Spleen (tissue), 11 donors: ENCODE data around the gene TWF2. TPM values are rescaled to one million over a fixed set of nuclear protein-coding genes. Genes with fewer than 3 reads are reported as not detected.

ENCODE experiments used
- DNase-seq: peaks from one replicate; pipeline ENCODE4 v3.0.0-alpha.2; 2020
- H3K27ac ChIP-seq, 8 donors: fragments of 200-600 bp; sonication (generic) in 7 of 8; 1 replicate in 4 of 8; 2 replicates in 4 of 8; pipeline versions ENCODE4 v1.5.0 to v1.8.0; 2016 to 2021; ENCODE audit warnings: inconsistent platforms in 4 of 8, mild to moderate bottlenecking in 4 of 8, moderate library complexity in 1 of 8
- H3K27me3 ChIP-seq, 7 donors: fragments of 200-600 bp; sonication (generic) in 6 of 7; replicated peaks in 1 of 7; 1 replicate in 4 of 7; 2 replicates in 3 of 7; pipeline versions ENCODE4 v1.5.0 to v1.8.0; 2016 to 2021; ENCODE audit warnings: inconsistent platforms in 3 of 7, mild to moderate bottlenecking in 1 of 7
- H3K36me3 ChIP-seq, 6 donors: fragments of 200-600 bp; sonication (generic) in 5 of 6; 1 replicate in 4 of 6; 2 replicates in 2 of 6; pipeline versions ENCODE4 v1.5.0 to v1.8.0; 2016 to 2021; ENCODE audit warnings: inconsistent platforms in 2 of 6
- H3K4me1 ChIP-seq, 6 donors: fragments of 200-600 bp; sonication (generic) in 5 of 6; 1 replicate in 3 of 6; 2 replicates in 3 of 6; pipeline versions ENCODE4 v1.5.0 to v1.8.0; 2016 to 2021; ENCODE audit warnings: inconsistent platforms in 3 of 6
- H3K4me3 ChIP-seq, 8 donors: fragments of 200-600 bp; sonication (generic) in 7 of 8; 1 replicate in 4 of 8; 2 replicates in 4 of 8; pipeline versions ENCODE4 v1.5.0 to v1.8.0; 2016 to 2021; ENCODE audit warnings: inconsistent platforms in 4 of 8, mild to moderate bottlenecking in 4 of 8, moderate library complexity in 2 of 8
- H3K9me3 ChIP-seq, 8 donors: fragments of 200-600 bp; sonication (generic) in 7 of 8; 1 replicate in 4 of 8; 2 replicates in 4 of 8; pipeline versions ENCODE4 v1.5.0 to v1.8.0; 2016 to 2021; ENCODE audit warnings: inconsistent platforms in 4 of 8
- CTCF ChIP-seq, 11 experiments: fragments of 200-600 bp in 7 of 11; fragments of 450-650 bp in 4 of 11; sonication (generic) in 4 of 11; IDR thresholded peaks in 8 of 11; conservative IDR thresholded peaks in 3 of 11; 1 replicate in 7 of 11; 2 replicates in 4 of 11; pipeline versions ENCODE4 v1.4.0 to v1.8.0; 2016 to 2021; ENCODE audit warnings: antibody characterized with exemption in 11 of 11, inconsistent platforms in 4 of 11, mild to moderate bottlenecking in 1 of 11
- POLR2A ChIP-seq, 3 donors: fragments of 450-650 bp; IDR thresholded peaks; one replicate each; pipeline ENCODE4 v1.5.1; 2017; ENCODE audit warnings: antibody characterized with exemption in 3 of 3, mild to moderate bottlenecking in 1 of 3
- POLR2AphosphoS5 ChIP-seq, 3 donors: sonication (generic); formaldehyde crosslinking; IDR thresholded peaks; one replicate each; pipeline ENCODE4 v1.5.1; 2017; ENCODE audit warnings: antibody characterized with exemption in 3 of 3
- WGBS, 5 donors: extraction: QIAGEN DNeasy Blood & Tissue Kit in 3 of 5; methylation state at CpG; one replicate each; pipeline versions ENCODE4 v1.1.5 to v1.1.7; 2013 to 2018; 5-methylcytosine and 5-hydroxymethylcytosine counted together
- intact Hi-C: fragments of 100-400 bp; cut with DNase I; formaldehyde crosslinking; loops from one replicate; pipeline ENCODE4 v1.15.0; 2023; ENCODE audit warnings: low total_unique reads
- polyA plus RNA-seq, 3 donors: library from polyadenylated mRNA; stranded (reverse); fragments of 200-250 nt; gene quantifications; one replicate each; pipeline ENCODE4 v1.2.1, GENCODE V29; 2013
- total RNA-seq, 7 donors: library from RNA; depleted of rRNA in 3 of 7; stranded (reverse); fragments of >200 nt in 3 of 7; fragmentation: NEBNext Ultra II Directional in 4 of 7; extraction: Animal tissue kit (Norgen Biotek cat#: 25700) in 4 of 7; gene quantifications; one replicate each; pipeline versions ENCODE4 v1.1.0 to v1.2.1, GENCODE V29; 2016 to 2021
- donor health status: healthy with polysubstance abuse.
- donor health status: DM: no; HTN: no; CAD: no; lungs with moderate emphysema.
- donor health status: DM: no; HTN: no; CAD: no.
- donor health status: Bipolar disorder and iron deficiency.
- donor health status: healthy.
- donor health status: DM: no; HTN: no; CAD: no.
- donor health status: DM: yes; HTN: yes; CAD: no.

Gene TWF2
- total and polyA plus RNA-seq, 10 donors: 47.3 to 109 (median 68.0) TPM

- Histone ChIP-seq H3K27me3 (no peaks in the 10 kb centered on the region), H3K4me1 (peaks cover 46 to 97% (median 88%) of the 10 kb centered on the region in 6 donors), H3K9me3 (no peaks in the 10 kb centered on the region), H3K27ac (peak overlapping the region in 4 of 8 donors; percentile 5 to 67 (median 34)), H3K4me3 (no peak overlapping the region), H3K36me3 (peaks cover 0 to 54% (median 1%) of the 10 kb centered on the region in 6 donors)
- 31 to 38% (median 34%) methylated on average over 8 to 9 of the region's 9 CpGs for WGBS, 5 donors
- DNase-seq: peak; percentile 96
- intact Hi-C loops: no loop called here
- TF ChIP-seq POLR2AphosphoS5 (IDR thresholded peaks at IDR 0.05): peak; percentile 26 to 73 (median 68)
- TF ChIP-seq POLR2A (IDR thresholded peaks at IDR 0.05): no peak
- TF ChIP-seq CTCF (IDR thresholded peaks at IDR 0.05 in 8 of 11, conservative IDR thresholded peaks at IDR 0.05 in 3 of 11): peak; percentile 81 to 95 (median 93)
Observed at GRCh38 chr3:52220380-52221026, 18.5 kb downstream of the TWF2 start.

- 59 to 83% (median 76%) methylated on average over 3 to 6 of the region's 6 CpGs for WGBS, 5 donors
- intact Hi-C loops: no loop called here
- Histone ChIP-seq H3K4me3 (no peak overlapping the region), H3K9me3 (no peaks in the 10 kb centered on the region), H3K27me3 (no peaks in the 10 kb centered on the region), H3K36me3 (peaks cover 0 to 68% (median 15%) of the 10 kb centered on the region in 6 donors), H3K4me1 (peaks cover 46 to 83% (median 80%) of the 10 kb centered on the region in 6 donors), H3K27ac (peak overlapping the region in 6 of 8 donors; percentile 4 to 73 (median 56))
- DNase-seq: peak; percentile 59
- TF ChIP-seq CTCF (IDR thresholded peaks at IDR 0.05 in 8 of 11, conservative IDR thresholded peaks at IDR 0.05 in 3 of 11): no peak
Observed at GRCh38 chr3:52218937-52219650, 19.9 kb downstream of the TWF2 start.

DNA sequence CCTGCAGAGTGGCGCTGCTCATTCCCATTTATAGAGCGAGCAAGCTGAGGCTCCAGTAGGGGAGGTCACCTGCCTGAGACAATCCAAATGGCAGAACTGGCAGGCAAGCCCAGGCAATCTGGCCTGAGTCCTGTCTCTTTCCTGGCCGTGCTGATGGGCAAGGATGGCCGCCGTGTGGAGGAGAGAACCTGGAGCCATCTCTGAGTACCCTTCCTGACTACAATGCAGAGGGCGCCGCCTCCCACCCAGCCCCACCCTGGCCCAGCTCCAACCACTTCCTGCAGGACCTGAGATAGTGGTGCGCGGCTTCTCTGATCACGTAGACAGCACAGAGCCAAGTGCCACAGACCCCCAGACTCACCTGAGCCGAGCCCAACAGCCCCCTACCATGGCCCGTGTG, 20.5 kb downstream of the TWF2 start:
- Histone ChIP-seq H3K4me1 (peaks cover 46 to 77% (median 74%) of the 10 kb centered on the region in 6 donors), H3K36me3 (peaks cover 0 to 68% (median 22%) of the 10 kb centered on the region in 6 donors), H3K27me3 (no peaks in the 10 kb centered on the region), H3K4me3 (peak overlapping the region in 1 of 8 donors; percentile 27), H3K27ac (peak overlapping the region in 6 of 8 donors; percentile 4 to 73 (median 56)), H3K9me3 (no peaks in the 10 kb centered on the region)
- TF ChIP-seq CTCF (IDR thresholded peaks at IDR 0.05 in 8 of 11, conservative IDR thresholded peaks at IDR 0.05 in 3 of 11) (no peak), POLR2A (IDR thresholded peaks at IDR 0.05) (no peak), POLR2AphosphoS5 (IDR thresholded peaks at IDR 0.05) (no peak)
- intact Hi-C loops: no loop called here
- peak; percentile 82 for DNase-seq
- 34 to 55% (median 42%) methylated on average over 5 to 12 of the region's 12 CpGs for WGBS, 5 donors

- Histone ChIP-seq H3K27ac (peak overlapping the region in 4 of 8 donors; percentile 54 to 73 (median 62)), H3K27me3 (no peaks in the 10 kb centered on the region), H3K9me3 (no peaks in the 10 kb centered on the region), H3K36me3 (peaks cover 0 to 68% (median 26%) of the 10 kb centered on the region in 6 donors), H3K4me1 (peaks cover 46 to 73% (median 70%) of the 10 kb centered on the region in 6 donors), H3K4me3 (peak overlapping the region in 1 of 8 donors; percentile 27)
- 67 to 88% (median 74%) methylated on average over 2 to 3 of the region's 3 CpGs for WGBS, 5 donors
- TF ChIP-seq POLR2A (IDR thresholded peaks at IDR 0.05): no peak
- no peak for TF ChIP-seq CTCF (IDR thresholded peaks at IDR 0.05 in 8 of 11, conservative IDR thresholded peaks at IDR 0.05 in 3 of 11)
- TF ChIP-seq POLR2AphosphoS5 (IDR thresholded peaks at IDR 0.05): no peak
- peak; percentile 55 for DNase-seq
- intact Hi-C loops: no loop called here
Observed at GRCh38 chr3:52218026-52218425, 20.9 kb downstream of the TWF2 start.
